PC-9 (cell line): ENCODE measurements around the gene STAT4.
A peak's percentile ranks its signal among the peaks of the same experiment; 100 is the strongest.

Experiments used
- EZH2 ChIP-seq: fragments of 200-600 bp; sonication (generic); IDR thresholded peaks from 2 replicates; pipeline ENCODE4 v1.8.0; 2017; ENCODE audit warnings: antibody characterized with exemption, low read depth
- TF ChIP-seq, protein P1 (sequence below): fragments of 200-600 bp; sonication (generic); conservative IDR thresholded peaks from 2 replicates; pipeline ENCODE4 v1.6.1; 2017; ENCODE audit warnings: mixed run types, antibody characterized with exemption, mild to moderate bottlenecking, moderate library complexity

DNA sequence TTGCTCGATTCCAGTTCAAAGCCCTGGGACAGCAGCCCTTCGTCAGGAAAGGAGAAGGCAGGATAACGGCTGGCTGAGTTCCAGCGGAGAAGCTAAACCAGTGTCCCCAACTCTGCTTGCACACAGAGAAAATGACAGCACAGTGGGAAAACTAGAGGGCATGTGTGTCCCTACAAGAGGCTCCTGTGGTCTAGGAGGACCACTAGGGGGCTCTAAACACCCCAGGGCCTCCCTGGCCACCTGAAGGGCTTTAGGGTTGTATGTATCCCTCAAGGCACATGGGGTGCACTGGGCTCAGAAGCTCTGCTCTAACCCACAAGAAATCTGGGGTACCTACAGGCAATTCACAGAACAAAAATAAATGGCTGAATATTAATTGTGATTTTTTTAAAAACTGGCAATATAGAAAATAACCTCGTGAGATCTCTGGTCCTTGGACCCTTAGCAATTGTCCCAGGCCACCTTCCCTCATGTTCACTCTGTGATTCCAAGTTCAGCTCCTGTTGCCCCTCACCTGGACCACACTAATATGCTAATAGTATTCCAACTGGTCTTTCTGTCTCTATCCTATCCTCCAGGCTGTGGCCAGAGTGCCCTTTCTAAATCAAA is 154.4 kb downstream of the STAT4 start:
- TF ChIP-seq, protein P1, sequence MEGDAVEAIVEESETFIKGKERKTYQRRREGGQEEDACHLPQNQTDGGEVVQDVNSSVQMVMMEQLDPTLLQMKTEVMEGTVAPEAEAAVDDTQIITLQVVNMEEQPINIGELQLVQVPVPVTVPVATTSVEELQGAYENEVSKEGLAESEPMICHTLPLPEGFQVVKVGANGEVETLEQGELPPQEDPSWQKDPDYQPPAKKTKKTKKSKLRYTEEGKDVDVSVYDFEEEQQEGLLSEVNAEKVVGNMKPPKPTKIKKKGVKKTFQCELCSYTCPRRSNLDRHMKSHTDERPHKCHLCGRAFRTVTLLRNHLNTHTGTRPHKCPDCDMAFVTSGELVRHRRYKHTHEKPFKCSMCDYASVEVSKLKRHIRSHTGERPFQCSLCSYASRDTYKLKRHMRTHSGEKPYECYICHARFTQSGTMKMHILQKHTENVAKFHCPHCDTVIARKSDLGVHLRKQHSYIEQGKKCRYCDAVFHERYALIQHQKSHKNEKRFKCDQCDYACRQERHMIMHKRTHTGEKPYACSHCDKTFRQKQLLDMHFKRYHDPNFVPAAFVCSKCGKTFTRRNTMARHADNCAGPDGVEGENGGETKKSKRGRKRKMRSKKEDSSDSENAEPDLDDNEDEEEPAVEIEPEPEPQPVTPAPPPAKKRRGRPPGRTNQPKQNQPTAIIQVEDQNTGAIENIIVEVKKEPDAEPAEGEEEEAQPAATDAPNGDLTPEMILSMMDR = peak; percentile 65
- TF ChIP-seq EZH2 = no peak
